ENCODE results near the gene IFT57. TPM values are rescaled to one million over a fixed set of nuclear protein-coding genes. Genes with fewer than 3 reads are reported as not detected.

IFT57 gene
- total and polyA plus RNA-seq, 2 of the 8 experiments (the other 6 are each of a cell fraction or from before 2014, with no cell fraction given), result 15.1 to 27.8 TPM

GRCh38 chr3:108181172-108181571, 41.1 kb downstream of the IFT57 start:
- no peaks in the 10 kb centered on the region for H3K9me3 ChIP-seq (ENCODE audit: insufficient read depth in 2 of 2, low read depth in 1 of 2, low read length in 1 of 2)
- H2BK5ac ChIP-seq (ENCODE audit: low read depth, low read length), result no peak overlapping the region
- H4K8ac ChIP-seq (ENCODE audit: extremely low read depth, insufficient read depth, low read length), result no peak overlapping the region
- no peak overlapping the region for H3K14ac ChIP-seq (ENCODE audit: insufficient read length)
- H3K4me1 ChIP-seq (replicated peaks in 1 of 4; ENCODE audit: control insufficient read depth in 3 of 4, insufficient read depth in 4 of 4, low read length in 3 of 4), result peaks cover 0 to 3% (median 0%) of the 10 kb centered on the region in 4 experiments; a peak in 2 of 7 replicates
- H3K56ac ChIP-seq (replicated peaks; ENCODE audit: insufficient read length, low read depth, low read length), result no peak overlapping the region
- H3K79me1 ChIP-seq (ENCODE audit: low read depth, low read length), result no peaks in the 10 kb centered on the region
- ChIA-PET CTCF (ENCODE audit: partially characterized antibody) (no interaction called here), POLR2A (ENCODE audit: partially characterized antibody) (no interaction called here)
- no peak overlapping the region for H2BK120ac ChIP-seq (replicated peaks; ENCODE audit: low read depth, low read length)
- H3K36me3 ChIP-seq (ENCODE audit: control insufficient read depth in 2 of 4, insufficient read depth in 4 of 4, low read length in 3 of 4), result no peaks in the 10 kb centered on the region
- no peaks in the 10 kb centered on the region for H3K79me2 ChIP-seq (ENCODE audit: control insufficient read depth in 1 of 2, insufficient read depth in 2 of 2, low read length in 2 of 2)
- no peaks in the 10 kb centered on the region for H3K23me2 ChIP-seq (ENCODE audit: low read depth, low read length)
- H3K9ac ChIP-seq (replicated peaks in 1 of 4; ENCODE audit: extremely low read depth in 1 of 4, low read depth in 3 of 4, low read length in 3 of 4), result no peak overlapping the region
- no peak overlapping the region for H3K18ac ChIP-seq (ENCODE audit: extremely low read depth, low read length)
- no peak for FAIRE-seq
- no peak for DNase-seq (ENCODE audit: low read depth in 1 of 2, low spot score in 2 of 2)
- no peak for TF ChIP-seq ASH2L (IDR thresholded peaks at IDR 0.05; ENCODE audit: low read length)
- TF ChIP-seq SRF (IDR thresholded peaks at IDR 0.05; ENCODE audit: low read depth, low read length), result no peak
- TF ChIP-seq HDAC6 (IDR thresholded peaks at IDR 0.05; ENCODE audit: low read depth, low read length), result no peak
- no peak for TF ChIP-seq EGR1 (IDR thresholded peaks at IDR 0.05; ENCODE audit: borderline replicate concordance, low read depth, low read length)
- no peak for TF ChIP-seq RAD21 (IDR thresholded peaks at IDR 0.05 in 1 of 2, conservative IDR thresholded peaks at IDR 0.05 in 1 of 2; ENCODE audit: low read depth in 2 of 2, low read length in 2 of 2)
- no peak for TF ChIP-seq POLR2AphosphoS5 (IDR thresholded peaks at IDR 0.05; ENCODE audit: low read depth, low read length)
- no peak for TF ChIP-seq YY1 (IDR thresholded peaks at IDR 0.05; ENCODE audit: low read depth, low read length)
- H4K5ac ChIP-seq (ENCODE audit: insufficient read length, low read depth, low read length), result no peak overlapping the region
- H2BK15ac ChIP-seq (ENCODE audit: low read length), result no peak overlapping the region
- H4K20me1 ChIP-seq (replicated peaks in 1 of 2; ENCODE audit: control insufficient read depth in 1 of 2, insufficient read depth in 2 of 2, low read length in 2 of 2), result no peaks in the 10 kb centered on the region
- no peak overlapping the region for H3K4ac ChIP-seq (replicated peaks; ENCODE audit: insufficient read length, low read depth, low read length)
- H4K91ac ChIP-seq (replicated peaks; ENCODE audit: insufficient read length, low read length), result no peak overlapping the region
- no peak overlapping the region for H2BK20ac ChIP-seq (ENCODE audit: low read length)
- 95% methylated on average over 1 of the region's 1 CpG; no CpG with 5 or more reads in 1 of the 2 experiments for WGBS, 2 experiments (ENCODE audit: extremely low coverage in 1 of 2, insufficient coverage in 1 of 2, insufficient read length in 1 of 2, insufficient replicate concordance in 2 of 2, low coverage in 1 of 2, low lambda C conversion rate in 2 of 2, missing lambda C conversion rate in 1 of 2)
- H2AK5ac ChIP-seq (ENCODE audit: low read depth, low read length), result no peak overlapping the region
- H2BK12ac ChIP-seq (ENCODE audit: low read depth, low read length), result no peak overlapping the region
- no peak overlapping the region for H3K4me3 ChIP-seq (ENCODE audit: extremely low read depth in 1 of 4, insufficient read depth in 2 of 4, low read depth in 3 of 4, low read length in 4 of 4)
- no peak overlapping the region for H3K23ac ChIP-seq (ENCODE audit: insufficient read length)
- H3K27ac ChIP-seq (ENCODE audit: low read depth, low read length), result no peak overlapping the region
- H2AFZ ChIP-seq (ENCODE audit: low read length), result no peak overlapping the region
- H3K4me2 ChIP-seq (ENCODE audit: insufficient read depth in 1 of 2, low read depth in 2 of 2, low read length in 2 of 2), result no peak overlapping the region
- H3K27me3 ChIP-seq (replicated peaks in 1 of 4; ENCODE audit: control insufficient read depth in 3 of 4, extremely low read depth in 1 of 4, insufficient read depth in 3 of 4, low read length in 3 of 4), result no peaks in the 10 kb centered on the region
